SU-DHL-6 (cell line): ENCODE data around the gene SLC25A34.

Experiments
- EZH2phosphoT487 ChIP-seq: fragments of 200-600 bp; sonication (generic), shearing (Covaris generic); conservative IDR thresholded peaks from 2 replicates; pipeline ENCODE4 v1.6.1; 2018; ENCODE audit warnings: mild to moderate bottlenecking, antibody characterized with exemption, low read length, moderate library complexity, mixed read lengths
- TF ChIP-seq, protein P1 (sequence below): fragments of 200-600 bp; sonication (generic); IDR thresholded peaks from one replicate; pipeline ENCODE4 v1.5.1; 2017; ENCODE audit warnings: antibody characterized with exemption, mild to moderate bottlenecking, low read length, moderate library complexity; ENCODE audit not compliant: insufficient read depth, poor library complexity, severe bottlenecking

- TF ChIP-seq, protein P1, sequence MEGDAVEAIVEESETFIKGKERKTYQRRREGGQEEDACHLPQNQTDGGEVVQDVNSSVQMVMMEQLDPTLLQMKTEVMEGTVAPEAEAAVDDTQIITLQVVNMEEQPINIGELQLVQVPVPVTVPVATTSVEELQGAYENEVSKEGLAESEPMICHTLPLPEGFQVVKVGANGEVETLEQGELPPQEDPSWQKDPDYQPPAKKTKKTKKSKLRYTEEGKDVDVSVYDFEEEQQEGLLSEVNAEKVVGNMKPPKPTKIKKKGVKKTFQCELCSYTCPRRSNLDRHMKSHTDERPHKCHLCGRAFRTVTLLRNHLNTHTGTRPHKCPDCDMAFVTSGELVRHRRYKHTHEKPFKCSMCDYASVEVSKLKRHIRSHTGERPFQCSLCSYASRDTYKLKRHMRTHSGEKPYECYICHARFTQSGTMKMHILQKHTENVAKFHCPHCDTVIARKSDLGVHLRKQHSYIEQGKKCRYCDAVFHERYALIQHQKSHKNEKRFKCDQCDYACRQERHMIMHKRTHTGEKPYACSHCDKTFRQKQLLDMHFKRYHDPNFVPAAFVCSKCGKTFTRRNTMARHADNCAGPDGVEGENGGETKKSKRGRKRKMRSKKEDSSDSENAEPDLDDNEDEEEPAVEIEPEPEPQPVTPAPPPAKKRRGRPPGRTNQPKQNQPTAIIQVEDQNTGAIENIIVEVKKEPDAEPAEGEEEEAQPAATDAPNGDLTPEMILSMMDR, result no peak
- no peak for TF ChIP-seq EZH2phosphoT487
These were observed 14.9 kb downstream of the SLC25A34 start for GRCh38 chr1:15750924-15751323.
